GM23338 (cell line): ENCODE measurements around the gene GMEB2. TPM values are rescaled to one million over a fixed set of nuclear protein-coding genes. Genes with fewer than 3 reads are reported as not detected.
A peak's percentile ranks its signal among the peaks of the same experiment; 100 is the strongest.

Experiments used
- ATAC-seq: fragments of 200-7000 bp; cut with Tn5 transposase; 3 replicates; pipeline ENCODE4 v1.9.1; 2020
- DNase-seq: peaks from one replicate; pipeline ENCODE4 v3.0.0-alpha.2; 2015; ENCODE audit warnings: low spot score
- H2AFZ ChIP-seq: fragments of 200-600 bp; sonication (generic); 2 replicates; pipeline ENCODE4 v1.8.0; 2016; ENCODE audit warnings: antibody characterized with exemption, mild to moderate bottlenecking, moderate library complexity
- H3F3A ChIP-seq: fragments of 200-600 bp; sonication (generic); replicated peaks from 2 replicates; pipeline ENCODE4 v1.8.0; 2017; ENCODE audit warnings: antibody characterized with exemption, mixed run types, low read depth
- H3K27ac ChIP-seq: fragments of 200-600 bp; sonication (generic); 2 replicates; pipeline ENCODE4 v1.6.1; 2016; ENCODE audit warnings: low read depth
- H3K27me3 ChIP-seq: fragments of 200-600 bp; sonication (generic); 2 replicates; pipeline ENCODE4 v1.8.0; 2016; ENCODE audit warnings: mild to moderate bottlenecking, mixed run types, moderate library complexity; ENCODE audit not compliant: insufficient read depth
- H3K36me3 ChIP-seq: fragments of 200-600 bp; sonication (generic); 2 replicates; pipeline ENCODE4 v1.8.0; 2016; ENCODE audit warnings: mild to moderate bottlenecking; ENCODE audit not compliant: insufficient read depth
- H3K4me1 ChIP-seq: fragments of 200-600 bp; sonication (generic); 2 replicates; pipeline ENCODE4 v1.8.0; 2016; ENCODE audit warnings: mild to moderate bottlenecking, moderate library complexity; ENCODE audit not compliant: insufficient read depth
- H3K4me2 ChIP-seq: fragments of 200-600 bp; sonication (generic); 2 replicates; pipeline ENCODE4 v1.7.1; 2017; ENCODE audit warnings: mixed run types
- H3K4me3 ChIP-seq: fragments of 200-600 bp; sonication (generic); 2 replicates; pipeline ENCODE4 v1.6.1; 2016; ENCODE audit warnings: mixed run types
- H3K79me2 ChIP-seq: fragments of 200-600 bp; sonication (generic); replicated peaks from 2 replicates; pipeline ENCODE4 v1.8.0; 2017; ENCODE audit warnings: mild to moderate bottlenecking; ENCODE audit not compliant: insufficient read depth
- H3K9me2 ChIP-seq: fragments of 200-600 bp; sonication (generic); 2 replicates; pipeline ENCODE4 v1.8.0; 2017; ENCODE audit not compliant: insufficient read depth
- H4K20me1 ChIP-seq: fragments of 200-600 bp; sonication (generic); replicated peaks from 2 replicates; pipeline ENCODE4 v1.8.0; 2017; ENCODE audit warnings: mild to moderate bottlenecking; ENCODE audit not compliant: insufficient read depth
- H3K27ac Mint-ChIP-seq: 2 replicates; pipeline ENCODE4 v1.8.0; 2020; ENCODE audit warnings: inconsistent platforms, mild to moderate bottlenecking, moderate library complexity, mixed read lengths
- H3K27me3 Mint-ChIP-seq: 3 replicates; pipeline ENCODE4 v1.8.0; 2022; ENCODE audit warnings: low read depth, mild to moderate bottlenecking, moderate library complexity, mixed read lengths, inconsistent platforms; ENCODE audit not compliant: insufficient read depth, poor library complexity
- H3K36me3 Mint-ChIP-seq: 3 replicates; pipeline ENCODE4 v1.8.0; 2021; ENCODE audit warnings: low read depth, mild to moderate bottlenecking, inconsistent platforms, moderate library complexity, mixed read lengths
- H3K4me1 Mint-ChIP-seq: 3 replicates; pipeline ENCODE4 v1.8.0; 2020; ENCODE audit warnings: mild to moderate bottlenecking, inconsistent platforms, mixed read lengths
- H3K4me3 Mint-ChIP-seq: 3 replicates; pipeline ENCODE4 v1.8.0; 2021; ENCODE audit warnings: moderate library complexity, mild to moderate bottlenecking, inconsistent platforms, mixed read lengths
- H3K9me3 Mint-ChIP-seq: 3 replicates; pipeline ENCODE4 v1.8.0; 2020; ENCODE audit warnings: moderate library complexity, mild to moderate bottlenecking, inconsistent platforms, mixed read lengths
- CREB1 ChIP-seq: fragments of 250-450 bp; sonication (Bioruptor Pico); IDR thresholded peaks from 2 replicates; pipeline ENCODE4 v1.5.0; 2020; ENCODE audit warnings: low read depth, mild to moderate bottlenecking, moderate library complexity
- EZH2phosphoT487 ChIP-seq: fragments of 200-600 bp; sonication (generic); IDR thresholded peaks from one replicate; pipeline ENCODE4 v1.8.1; 2018; ENCODE audit warnings: antibody characterized with exemption; ENCODE audit not compliant: unreplicated experiment
- NANOG ChIP-seq: IDR thresholded peaks from 2 replicates; pipeline ENCODE4 v1.6.1; 2016; ENCODE audit warnings: antibody characterized with exemption, borderline replicate concordance
- POLR2AphosphoS5 ChIP-seq: IDR thresholded peaks from 2 replicates; pipeline ENCODE4 v1.6.1; 2016; ENCODE audit warnings: antibody characterized with exemption, low read depth
- STAT1 ChIP-seq: IDR thresholded peaks from one replicate; pipeline ENCODE4 v1.6.1; 2016; ENCODE audit warnings: antibody characterized with exemption; ENCODE audit not compliant: unreplicated experiment
- ZNF114 ChIP-seq: fragments of 250-450 bp; sonication (Bioruptor Pico); IDR thresholded peaks from 2 replicates; pipeline ENCODE4 v1.5.0; 2020; ENCODE audit warnings: mild to moderate bottlenecking, moderate library complexity
- ZNF331 ChIP-seq: fragments of 250-450 bp; sonication (Bioruptor Pico); IDR thresholded peaks from 2 replicates; pipeline ENCODE4 v1.5.0; 2020; ENCODE audit warnings: low read depth, mild to moderate bottlenecking, moderate library complexity
- long read RNA-seq: library from polyadenylated mRNA; unstranded; transcript quantifications from one replicate; pipeline ENCODE4 v2.0.0, GENCODE V29; 2020; ENCODE audit not compliant: unreplicated experiment
- polyA plus RNA-seq: library from polyadenylated mRNA; unstranded; fragments of >200 nt; fragmentation: Nextera tagmentation; extraction: Ambion mirVana; gene quantifications from 2 replicates; pipeline ENCODE4 v1.2.1, GENCODE V29; 2016
- total RNA-seq: library from RNA; depleted of rRNA; stranded (reverse); fragments of >200 nt; shearing (Covaris generic); gene quantifications from 2 replicates; pipeline ENCODE4 v1.2.3, GENCODE V29; 2014; rRNA removed
- TF ChIP-seq, protein P1 (sequence below): IDR thresholded peaks from 2 replicates; pipeline ENCODE4 v1.6.1; 2016; ENCODE audit warnings: antibody characterized with exemption
- TF ChIP-seq, protein P2 (sequence below): fragments of 250-450 bp; sonication (Bioruptor Pico); IDR thresholded peaks from 2 replicates; pipeline ENCODE4 v1.5.0; 2020; ENCODE audit warnings: mild to moderate bottlenecking, moderate library complexity

GMEB2 gene, protein sequence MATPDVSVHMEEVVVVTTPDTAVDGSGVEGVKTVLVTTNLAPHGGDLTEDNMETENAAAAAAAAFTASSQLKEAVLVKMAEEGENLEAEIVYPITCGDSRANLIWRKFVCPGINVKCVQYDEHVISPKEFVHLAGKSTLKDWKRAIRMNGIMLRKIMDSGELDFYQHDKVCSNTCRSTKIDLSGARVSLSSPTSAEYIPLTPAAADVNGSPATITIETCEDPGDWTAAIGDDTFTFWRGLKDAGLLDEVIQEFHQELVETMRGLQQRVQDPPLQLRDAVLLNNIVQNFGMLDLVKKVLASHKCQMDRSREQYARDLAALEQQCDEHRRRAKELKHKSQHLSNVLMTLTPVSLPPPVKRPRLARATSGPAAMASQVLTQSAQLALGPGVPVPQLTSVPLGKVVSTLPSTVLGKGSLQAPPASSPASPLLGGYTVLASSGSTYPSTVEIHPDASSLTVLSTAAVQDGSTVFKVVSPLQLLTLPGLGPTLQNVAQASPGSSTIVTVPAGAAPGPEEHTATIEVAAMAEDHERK
- 19.3 and 20.6 TPM in 2 replicates for total RNA-seq
- polyA plus RNA-seq = 4.4 and 4.9 TPM in 2 replicates
- long read RNA-seq, full-length matches to known transcripts = 3 of 5 reads
- long read RNA-seq, partial matches to known transcripts = 1 of 5 reads
- long read RNA-seq, other reads (novel, unspliced or antisense) = 1 of 5 reads

DNA sequence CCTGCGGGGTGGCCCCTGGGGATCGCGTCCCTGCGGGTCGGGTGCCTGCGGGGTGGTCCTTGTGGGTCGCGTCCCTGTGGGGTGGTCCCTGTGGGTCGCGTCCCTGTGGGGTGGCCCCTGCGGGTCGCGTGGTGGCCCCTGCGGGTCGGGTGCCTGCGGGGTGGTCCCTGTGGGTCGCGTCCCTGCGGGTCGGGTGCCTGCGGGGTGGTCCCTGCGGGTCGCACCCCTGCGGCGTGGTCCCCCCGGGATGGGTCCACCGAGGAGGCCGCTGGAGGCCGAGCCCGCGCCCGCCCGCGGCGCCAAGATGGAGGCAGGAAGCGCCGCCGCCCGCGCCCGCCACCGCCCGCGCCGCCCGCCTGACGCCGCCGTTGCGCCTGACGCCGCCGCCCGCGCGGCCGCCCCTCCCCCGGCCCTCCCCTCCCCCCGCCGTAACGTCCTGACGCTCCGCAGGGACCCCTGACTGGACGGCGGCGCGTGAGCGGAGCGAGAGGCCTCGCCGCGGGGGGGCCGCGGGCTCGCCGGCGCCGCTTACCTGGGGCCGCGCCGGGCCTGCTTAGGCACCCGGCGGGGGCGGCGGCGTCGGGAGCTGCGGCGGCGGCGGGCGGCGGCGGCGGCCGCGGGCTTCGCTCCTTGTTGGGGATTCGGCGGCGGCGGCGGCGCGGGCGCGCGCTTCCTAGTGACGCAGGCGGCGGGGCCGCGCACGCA is at the start of gene GMEB2:
Gene GMEB2 (minus strand): TSS at position 678 of the 705 bp plus-strand sequence. CDS start 7,704 bp downstream, outside the sequence.
- Mint-ChIP-seq H3K27me3 (peaks cover 12% of the 10 kb centered on the region), H3K27ac (peak within 1 kb of the TSS; percentile 91), H3K4me1 (peaks cover 19% of the 10 kb centered on the region), H3K9me3 (no peaks in the 10 kb centered on the region), H3K36me3 (peaks cover 2% of the 10 kb centered on the region; the same call in 1 of the 3 replicates), H3K4me3 (peak within 1 kb of the TSS; percentile 74)
- peaks cover 10% of the 10 kb centered on the region; the same call in 1 of the 2 replicates for H3F3A ChIP-seq
- H3K27me3 ChIP-seq = no peaks in the 10 kb centered on the region
- ATAC-seq (peak; percentile 18), DNase-seq (peak; percentile 75)
- peak within 1 kb of the TSS; percentile 91 for H3K4me3 ChIP-seq
- H3K27ac ChIP-seq = no peak within 1 kb of the TSS
- no peaks in the 10 kb centered on the region for H3K9me2 ChIP-seq
- peaks cover 39% of the 10 kb centered on the region for H3K79me2 ChIP-seq
- no peaks in the 10 kb centered on the region for H4K20me1 ChIP-seq
- TF ChIP-seq POLR2AphosphoS5 = peak; percentile 41; the same call in 1 of the 2 replicates
- TF ChIP-seq EZH2phosphoT487 = no peak
- H2AFZ ChIP-seq = peak within 1 kb of the TSS; percentile 90; the same call in 1 of the 2 replicates
- H3K36me3 ChIP-seq = no peaks in the 10 kb centered on the region
- H3K4me1 ChIP-seq = peaks cover 3% of the 10 kb centered on the region; the same call in 1 of the 2 replicates
- peak within 1 kb of the TSS; percentile 89 for H3K4me2 ChIP-seq

DNA sequence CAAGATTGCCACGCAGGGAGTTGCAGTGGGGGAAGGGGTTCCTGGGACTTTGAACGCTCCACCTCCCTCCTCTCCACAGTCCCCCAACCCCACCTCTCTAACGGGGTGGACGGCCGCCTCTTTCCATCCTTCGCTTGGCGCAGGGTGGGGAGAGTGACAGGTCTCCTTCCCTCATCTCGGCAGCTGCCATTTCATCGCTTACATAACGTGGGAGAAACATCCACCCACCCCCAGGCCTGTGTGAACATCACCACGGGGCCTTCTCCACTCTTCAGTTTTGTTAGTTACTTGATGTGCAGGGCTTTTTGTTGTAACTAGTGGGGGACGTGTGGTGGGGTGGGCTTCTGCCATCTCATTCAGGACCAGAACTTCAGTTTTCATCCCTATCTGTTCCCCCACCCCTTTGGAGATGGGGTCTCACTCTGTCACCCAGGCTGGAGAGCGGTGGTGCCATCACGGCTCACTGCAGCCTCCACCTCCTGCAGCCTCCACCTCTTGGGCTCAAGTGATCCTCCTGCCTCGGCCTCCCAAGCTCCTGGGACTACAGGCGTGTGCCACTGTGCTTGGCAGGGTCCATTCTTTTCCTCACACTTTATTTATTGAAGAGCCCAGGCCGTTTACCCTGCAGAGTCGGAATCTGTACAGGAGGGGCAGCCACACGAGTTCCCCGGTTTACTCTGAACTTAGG is 48.9 kb upstream of the GMEB2 start:
- no peaks in the 10 kb centered on the region for H3K27me3 ChIP-seq
- H3K4me3 Mint-ChIP-seq = no peak overlapping the region
- H3K4me3 ChIP-seq = no peak overlapping the region
- H3K36me3 ChIP-seq = no peaks in the 10 kb centered on the region
- no peak overlapping the region for H3K4me2 ChIP-seq
- H3K4me1 ChIP-seq = no peaks in the 10 kb centered on the region
- no peaks in the 10 kb centered on the region for H3F3A ChIP-seq
- H3K9me3 Mint-ChIP-seq = no peaks in the 10 kb centered on the region
- ATAC-seq (no peak), DNase-seq (no peak)
- no peaks in the 10 kb centered on the region for H3K79me2 ChIP-seq
- H3K27me3 Mint-ChIP-seq = peaks cover 7% of the 10 kb centered on the region
- H3K9me2 ChIP-seq = no peaks in the 10 kb centered on the region
- H3K36me3 Mint-ChIP-seq = peaks cover 25% of the 10 kb centered on the region
- no peaks in the 10 kb centered on the region for H4K20me1 ChIP-seq
- H3K27ac Mint-ChIP-seq = no peak overlapping the region
- no peak overlapping the region for H3K27ac ChIP-seq
- H2AFZ ChIP-seq = no peak overlapping the region
- H3K4me1 Mint-ChIP-seq = no peaks in the 10 kb centered on the region
- TF ChIP-seq EZH2phosphoT487 = no peak
- TF ChIP-seq POLR2AphosphoS5 = no peak
- TF ChIP-seq, protein P1, sequence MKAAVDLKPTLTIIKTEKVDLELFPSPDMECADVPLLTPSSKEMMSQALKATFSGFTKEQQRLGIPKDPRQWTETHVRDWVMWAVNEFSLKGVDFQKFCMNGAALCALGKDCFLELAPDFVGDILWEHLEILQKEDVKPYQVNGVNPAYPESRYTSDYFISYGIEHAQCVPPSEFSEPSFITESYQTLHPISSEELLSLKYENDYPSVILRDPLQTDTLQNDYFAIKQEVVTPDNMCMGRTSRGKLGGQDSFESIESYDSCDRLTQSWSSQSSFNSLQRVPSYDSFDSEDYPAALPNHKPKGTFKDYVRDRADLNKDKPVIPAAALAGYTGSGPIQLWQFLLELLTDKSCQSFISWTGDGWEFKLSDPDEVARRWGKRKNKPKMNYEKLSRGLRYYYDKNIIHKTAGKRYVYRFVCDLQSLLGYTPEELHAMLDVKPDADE = no peak
- no peak for TF ChIP-seq CREB1 (CRISPR knock-in tag)
- TF ChIP-seq ZNF331 = no peak
- no peak for TF ChIP-seq STAT1
- no peak for TF ChIP-seq ZNF114 (CRISPR knock-in tag)
- TF ChIP-seq, protein P2, sequence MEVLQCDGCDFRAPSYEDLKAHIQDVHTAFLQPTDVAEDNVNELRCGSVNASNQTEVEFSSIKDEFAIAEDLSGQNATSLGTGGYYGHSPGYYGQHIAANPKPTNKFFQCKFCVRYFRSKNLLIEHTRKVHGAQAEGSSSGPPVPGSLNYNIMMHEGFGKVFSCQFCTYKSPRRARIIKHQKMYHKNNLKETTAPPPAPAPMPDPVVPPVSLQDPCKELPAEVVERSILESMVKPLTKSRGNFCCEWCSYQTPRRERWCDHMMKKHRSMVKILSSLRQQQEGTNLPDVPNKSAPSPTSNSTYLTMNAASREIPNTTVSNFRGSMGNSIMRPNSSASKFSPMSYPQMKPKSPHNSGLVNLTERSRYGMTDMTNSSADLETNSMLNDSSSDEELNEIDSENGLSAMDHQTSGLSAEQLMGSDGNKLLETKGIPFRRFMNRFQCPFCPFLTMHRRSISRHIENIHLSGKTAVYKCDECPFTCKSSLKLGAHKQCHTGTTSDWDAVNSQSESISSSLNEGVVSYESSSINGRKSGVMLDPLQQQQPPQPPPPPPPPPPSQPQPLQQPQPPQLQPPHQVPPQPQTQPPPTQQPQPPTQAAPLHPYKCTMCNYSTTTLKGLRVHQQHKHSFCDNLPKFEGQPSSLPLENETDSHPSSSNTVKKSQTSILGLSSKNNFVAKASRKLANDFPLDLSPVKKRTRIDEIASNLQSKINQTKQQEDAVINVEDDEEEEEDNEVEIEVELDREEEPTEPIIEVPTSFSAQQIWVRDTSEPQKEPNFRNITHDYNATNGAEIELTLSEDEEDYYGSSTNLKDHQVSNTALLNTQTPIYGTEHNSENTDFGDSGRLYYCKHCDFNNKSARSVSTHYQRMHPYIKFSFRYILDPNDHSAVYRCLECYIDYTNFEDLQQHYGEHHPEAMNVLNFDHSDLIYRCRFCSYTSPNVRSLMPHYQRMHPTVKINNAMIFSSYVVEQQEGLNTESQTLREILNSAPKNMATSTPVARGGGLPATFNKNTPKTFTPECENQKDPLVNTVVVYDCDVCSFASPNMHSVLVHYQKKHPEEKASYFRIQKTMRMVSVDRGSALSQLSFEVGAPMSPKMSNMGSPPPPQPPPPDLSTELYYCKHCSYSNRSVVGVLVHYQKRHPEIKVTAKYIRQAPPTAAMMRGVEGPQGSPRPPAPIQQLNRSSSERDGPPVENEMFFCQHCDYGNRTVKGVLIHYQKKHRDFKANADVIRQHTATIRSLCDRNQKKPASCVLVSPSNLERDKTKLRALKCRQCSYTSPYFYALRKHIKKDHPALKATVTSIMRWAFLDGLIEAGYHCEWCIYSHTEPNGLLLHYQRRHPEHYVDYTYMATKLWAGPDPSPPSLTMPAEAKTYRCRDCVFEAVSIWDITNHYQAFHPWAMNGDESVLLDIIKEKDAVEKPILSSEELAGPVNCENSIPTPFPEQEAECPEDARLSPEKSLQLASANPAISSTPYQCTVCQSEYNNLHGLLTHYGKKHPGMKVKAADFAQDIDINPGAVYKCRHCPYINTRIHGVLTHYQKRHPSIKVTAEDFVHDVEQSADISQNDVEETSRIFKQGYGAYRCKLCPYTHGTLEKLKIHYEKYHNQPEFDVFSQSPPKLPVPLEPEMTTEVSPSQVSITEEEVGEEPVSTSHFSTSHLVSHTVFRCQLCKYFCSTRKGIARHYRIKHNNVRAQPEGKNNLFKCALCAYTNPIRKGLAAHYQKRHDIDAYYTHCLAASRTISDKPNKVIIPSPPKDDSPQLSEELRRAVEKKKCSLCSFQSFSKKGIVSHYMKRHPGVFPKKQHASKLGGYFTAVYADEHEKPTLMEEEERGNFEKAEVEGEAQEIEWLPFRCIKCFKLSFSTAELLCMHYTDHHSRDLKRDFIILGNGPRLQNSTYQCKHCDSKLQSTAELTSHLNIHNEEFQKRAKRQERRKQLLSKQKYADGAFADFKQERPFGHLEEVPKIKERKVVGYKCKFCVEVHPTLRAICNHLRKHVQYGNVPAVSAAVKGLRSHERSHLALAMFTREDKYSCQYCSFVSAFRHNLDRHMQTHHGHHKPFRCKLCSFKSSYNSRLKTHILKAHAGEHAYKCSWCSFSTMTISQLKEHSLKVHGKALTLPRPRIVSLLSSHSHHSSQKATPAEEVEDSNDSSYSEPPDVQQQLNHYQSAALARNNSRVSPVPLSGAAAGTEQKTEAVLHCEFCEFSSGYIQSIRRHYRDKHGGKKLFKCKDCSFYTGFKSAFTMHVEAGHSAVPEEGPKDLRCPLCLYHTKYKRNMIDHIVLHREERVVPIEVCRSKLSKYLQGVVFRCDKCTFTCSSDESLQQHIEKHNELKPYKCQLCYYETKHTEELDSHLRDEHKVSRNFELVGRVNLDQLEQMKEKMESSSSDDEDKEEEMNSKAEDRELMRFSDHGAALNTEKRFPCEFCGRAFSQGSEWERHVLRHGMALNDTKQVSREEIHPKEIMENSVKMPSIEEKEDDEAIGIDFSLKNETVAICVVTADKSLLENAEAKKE (CRISPR knock-in tag) = no peak
- no peak for TF ChIP-seq NANOG
